Measurements from ENCODE around the gene MIPEP. TPM values are rescaled to one million over a fixed set of nuclear protein-coding genes. Genes with fewer than 3 reads are reported as not detected.

The MIPEP gene
- total RNA-seq, 1 experiment from 2014 or later: 24.7 TPM

DNA sequence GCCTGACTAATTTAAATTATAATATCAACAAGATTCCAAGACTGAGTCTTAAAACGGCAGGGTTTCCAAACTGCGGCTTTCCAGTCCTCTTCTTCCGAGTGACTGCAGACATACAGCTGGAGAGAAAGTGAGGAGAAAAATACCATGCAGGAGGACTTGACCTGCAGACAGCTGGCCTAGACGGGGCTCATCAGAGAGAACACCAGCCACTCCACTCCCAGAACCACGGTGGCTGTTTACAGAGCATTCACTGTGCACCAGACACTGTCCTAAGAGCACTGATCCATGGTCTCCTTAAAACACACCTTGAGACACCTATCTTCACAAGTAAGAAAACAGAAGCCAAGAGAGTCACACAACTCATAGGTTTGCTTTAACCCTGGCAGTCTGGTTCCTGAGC, 152.7 kb downstream of the MIPEP start:
- Mint-ChIP-seq H3K4me1 (ENCODE audit: insufficient read depth, unreplicated experiment) (no peaks in the 10 kb centered on the region), H3K36me3 (ENCODE audit: insufficient read depth, unreplicated experiment) (no peaks in the 10 kb centered on the region), H3K4me3 (ENCODE audit: unreplicated experiment) (no peak overlapping the region), H3K27me3 (ENCODE audit: insufficient read depth, unreplicated experiment) (no peaks in the 10 kb centered on the region), H3K9me3 (ENCODE audit: unreplicated experiment) (no peaks in the 10 kb centered on the region), H3K27ac (ENCODE audit: low read depth, unreplicated experiment) (no peak overlapping the region)
- no TSS peak for BruUV-seq (replicated peaks)
- no peak for DNase-seq (ENCODE audit: unreplicated experiment)
- CTCF ChIA-PET: no interaction called here
- POLR2A ChIA-PET: interaction anchor here (0.6 kb wide), 1 partner anchor 136 kb away, joined by 3 read pairs; no protein-coding TSS in a partner anchor
- TF ChIP-seq, protein P1, sequence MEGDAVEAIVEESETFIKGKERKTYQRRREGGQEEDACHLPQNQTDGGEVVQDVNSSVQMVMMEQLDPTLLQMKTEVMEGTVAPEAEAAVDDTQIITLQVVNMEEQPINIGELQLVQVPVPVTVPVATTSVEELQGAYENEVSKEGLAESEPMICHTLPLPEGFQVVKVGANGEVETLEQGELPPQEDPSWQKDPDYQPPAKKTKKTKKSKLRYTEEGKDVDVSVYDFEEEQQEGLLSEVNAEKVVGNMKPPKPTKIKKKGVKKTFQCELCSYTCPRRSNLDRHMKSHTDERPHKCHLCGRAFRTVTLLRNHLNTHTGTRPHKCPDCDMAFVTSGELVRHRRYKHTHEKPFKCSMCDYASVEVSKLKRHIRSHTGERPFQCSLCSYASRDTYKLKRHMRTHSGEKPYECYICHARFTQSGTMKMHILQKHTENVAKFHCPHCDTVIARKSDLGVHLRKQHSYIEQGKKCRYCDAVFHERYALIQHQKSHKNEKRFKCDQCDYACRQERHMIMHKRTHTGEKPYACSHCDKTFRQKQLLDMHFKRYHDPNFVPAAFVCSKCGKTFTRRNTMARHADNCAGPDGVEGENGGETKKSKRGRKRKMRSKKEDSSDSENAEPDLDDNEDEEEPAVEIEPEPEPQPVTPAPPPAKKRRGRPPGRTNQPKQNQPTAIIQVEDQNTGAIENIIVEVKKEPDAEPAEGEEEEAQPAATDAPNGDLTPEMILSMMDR (IDR thresholded peaks at IDR 0.05; ENCODE audit: unreplicated experiment): no peak
- intact Hi-C loops (cut with micrococcal nuclease): no loop called here

- intact Hi-C loops (cut with micrococcal nuclease): no loop called here
- Mint-ChIP-seq H3K36me3 (ENCODE audit: insufficient read depth, unreplicated experiment) (peaks cover 7% of the 10 kb centered on the region), H3K9me3 (ENCODE audit: unreplicated experiment) (no peaks in the 10 kb centered on the region), H3K4me1 (ENCODE audit: insufficient read depth, unreplicated experiment) (no peaks in the 10 kb centered on the region), H3K27me3 (ENCODE audit: insufficient read depth, unreplicated experiment) (no peaks in the 10 kb centered on the region), H3K27ac (ENCODE audit: low read depth, unreplicated experiment) (no peak overlapping the region), H3K4me3 (ENCODE audit: unreplicated experiment) (no peak overlapping the region)
- CTCF ChIA-PET: interaction anchor here (0.7 kb wide), 1 partner anchor 50 kb away, joined by 4 read pairs; no protein-coding TSS in a partner anchor
- BruUV-seq (replicated peaks): no TSS peak
- POLR2A ChIA-PET: interaction anchor here (1.2 kb wide), 1 partner anchor 163 kb away, joined by 3 read pairs; no protein-coding TSS in a partner anchor
- no peak for DNase-seq (ENCODE audit: unreplicated experiment)
- TF ChIP-seq, protein P1 (IDR thresholded peaks at IDR 0.05; ENCODE audit: unreplicated experiment): no peak
These were observed 153.9 kb downstream of the MIPEP start for GRCh38 chr13:23735329-23735728.

DNA sequence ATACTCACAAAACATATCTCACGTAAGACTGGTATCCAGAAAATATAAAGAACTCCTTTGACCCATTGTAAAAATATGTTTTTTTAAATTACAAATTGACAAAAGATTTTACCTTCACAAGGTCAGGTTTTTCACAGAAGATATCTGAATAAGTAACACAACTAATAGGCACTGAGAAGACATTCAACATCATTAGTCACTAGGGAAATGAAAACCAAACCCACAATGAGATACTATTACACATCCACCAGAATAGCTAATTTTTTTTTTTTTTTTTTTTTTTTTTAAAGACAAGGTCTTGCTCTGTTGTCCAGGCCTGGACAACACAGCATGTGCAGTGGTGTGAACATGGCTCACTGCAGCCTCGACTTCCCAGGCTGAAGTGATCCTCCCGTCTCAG, 157.5 kb downstream of the MIPEP start:
- Mint-ChIP-seq H3K36me3 (ENCODE audit: insufficient read depth, unreplicated experiment) (peaks cover 27% of the 10 kb centered on the region), H3K9me3 (ENCODE audit: unreplicated experiment) (no peaks in the 10 kb centered on the region), H3K4me1 (ENCODE audit: insufficient read depth, unreplicated experiment) (no peaks in the 10 kb centered on the region), H3K27me3 (ENCODE audit: insufficient read depth, unreplicated experiment) (no peaks in the 10 kb centered on the region), H3K27ac (ENCODE audit: low read depth, unreplicated experiment) (no peak overlapping the region), H3K4me3 (ENCODE audit: unreplicated experiment) (no peak overlapping the region)
- TF ChIP-seq, protein P1 (IDR thresholded peaks at IDR 0.05; ENCODE audit: unreplicated experiment): no peak
- POLR2A ChIA-PET: no interaction called here
- DNase-seq (ENCODE audit: unreplicated experiment): no peak
- CTCF ChIA-PET: no interaction called here
- intact Hi-C loops (cut with micrococcal nuclease): no loop called here
- no TSS peak for BruUV-seq (replicated peaks)

DNA sequence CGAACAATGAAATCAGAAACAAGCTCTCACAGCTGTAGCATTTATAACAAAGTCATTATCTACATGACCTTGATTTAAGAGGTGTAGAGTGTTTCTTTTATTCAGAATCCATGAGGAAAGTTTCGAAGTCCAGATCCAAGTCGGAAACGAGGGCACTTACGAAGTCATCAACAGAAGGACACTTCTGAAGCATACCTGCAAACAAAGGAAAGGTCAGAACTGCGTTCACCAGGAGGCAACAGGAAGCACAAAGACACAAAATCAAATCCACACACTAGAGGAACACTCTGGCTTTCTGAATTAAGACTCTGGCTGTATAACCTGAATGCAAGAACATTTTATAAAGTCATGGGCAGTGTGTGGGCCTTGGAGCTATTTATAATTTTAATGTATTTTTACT, 158.9 kb downstream of the MIPEP start:
- no peaks in the 10 kb centered on the region for H3K4me1 Mint-ChIP-seq (ENCODE audit: insufficient read depth, unreplicated experiment)
- no peak for DNase-seq (ENCODE audit: unreplicated experiment)
- H3K36me3 Mint-ChIP-seq (ENCODE audit: insufficient read depth, unreplicated experiment): peaks cover 27% of the 10 kb centered on the region
- no TSS peak for BruUV-seq (replicated peaks)
- no peak overlapping the region for H3K4me3 Mint-ChIP-seq (ENCODE audit: unreplicated experiment)
- H3K9me3 Mint-ChIP-seq (ENCODE audit: unreplicated experiment): no peaks in the 10 kb centered on the region
- intact Hi-C loops (cut with micrococcal nuclease): no loop called here
- CTCF ChIA-PET: no interaction called here
- no peaks in the 10 kb centered on the region for H3K27me3 Mint-ChIP-seq (ENCODE audit: insufficient read depth, unreplicated experiment)
- TF ChIP-seq, protein P1 (IDR thresholded peaks at IDR 0.05; ENCODE audit: unreplicated experiment): no peak
- no peak overlapping the region for H3K27ac Mint-ChIP-seq (ENCODE audit: low read depth, unreplicated experiment)
- POLR2A ChIA-PET: interaction anchor here (0.6 kb wide), 1 partner anchor 262 kb away, joined by 3 read pairs; no protein-coding TSS in a partner anchor
